ENCODE results near the gene VILL. TPM values are rescaled to one million over a fixed set of nuclear protein-coding genes. Genes with fewer than 3 reads are reported as not detected.

Gene VILL
- total RNA-seq, 3 donors from 2014 or later = 11.0 to 17.4 (median 15.4) TPM

GRCh38 chr3:38038447-38038911, 47.9 kb downstream of the VILL start:
- Histone ChIP-seq H3K4me3 (no peak overlapping the region), H3K4me1 (no peaks in the 10 kb centered on the region), H3K27ac (no peak overlapping the region), H3K9me3 (no peaks in the 10 kb centered on the region), H3K36me3 (no peaks in the 10 kb centered on the region), H3K27me3 (no peaks in the 10 kb centered on the region)
- TF ChIP-seq CTCF (IDR thresholded peaks at IDR 0.05) (no peak), POLR2A (IDR thresholded peaks at IDR 0.05) (no peak), POLR2AphosphoS5 (IDR thresholded peaks at IDR 0.05) (no peak)
- intact Hi-C loops (cut with DNase I; ENCODE audit: low total_unique reads) = no loop called here
- DNase-seq (ENCODE audit: low spot score in 2 of 2) = no peak

DNA sequence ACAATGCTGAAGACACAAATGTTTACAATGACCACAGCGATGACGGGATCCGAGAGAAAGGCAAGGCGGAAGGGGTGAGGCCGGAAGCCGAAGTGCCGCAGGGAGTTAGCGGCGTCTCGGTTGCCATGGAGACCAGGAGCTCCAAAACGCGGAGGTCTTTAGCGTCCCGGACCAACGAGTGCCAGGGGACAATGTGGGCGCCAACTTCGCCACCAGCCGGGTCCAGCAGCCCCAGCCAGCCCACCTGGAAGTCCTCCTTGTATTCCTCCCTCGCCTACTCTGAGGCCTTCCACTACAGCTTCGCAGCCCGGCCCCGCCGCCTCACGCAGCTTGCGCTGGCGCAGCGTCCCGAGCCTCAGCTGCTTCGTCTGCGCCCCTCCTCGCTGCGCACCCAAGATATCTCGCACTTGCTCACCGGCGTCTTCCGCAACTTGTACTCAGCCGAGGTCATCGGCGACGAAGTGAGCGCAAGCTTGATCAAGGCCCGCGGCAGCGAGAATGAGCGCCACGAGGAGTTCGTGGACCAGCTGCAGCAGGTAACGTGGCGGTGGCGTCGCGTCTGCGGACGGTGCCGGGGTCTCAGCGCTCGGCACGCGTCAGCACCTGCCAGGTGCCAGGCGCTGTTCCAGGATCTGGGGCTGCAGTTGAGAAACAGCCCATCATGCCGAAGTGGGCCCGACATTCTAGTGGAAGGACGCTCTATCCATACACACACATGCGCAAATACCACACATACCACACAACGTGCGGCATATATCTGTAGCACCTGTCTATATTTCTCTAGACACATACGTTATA, 48.7 kb downstream of the VILL start, which contains the start of gene DLEC1:
Gene DLEC1 (plus strand): TSS at position 108 of the 798 bp plus-strand sequence. CDS start 18 bp downstream, at position 126.
- no peak for TF ChIP-seq CTCF (IDR thresholded peaks at IDR 0.05)
- TF ChIP-seq POLR2AphosphoS5 (IDR thresholded peaks at IDR 0.05) = no peak
- TF ChIP-seq POLR2A (IDR thresholded peaks at IDR 0.05) = no peak
- DNase-seq (ENCODE audit: low spot score in 2 of 2) = peak in 1 of 2 donors; percentile 65

GRCh38 chr3:38039899-38040261, 49.3 kb downstream of the VILL start:
- Histone ChIP-seq H3K4me3 (peak overlapping the region; percentile 37 to 72 (median 48)), H3K36me3 (no peaks in the 10 kb centered on the region), H3K27me3 (no peaks in the 10 kb centered on the region), H3K9me3 (no peaks in the 10 kb centered on the region), H3K4me1 (no peaks in the 10 kb centered on the region), H3K27ac (no peak overlapping the region)
- TF ChIP-seq POLR2A (IDR thresholded peaks at IDR 0.05) (no peak), CTCF (IDR thresholded peaks at IDR 0.05) (peak in 2 of 3 donors; percentile 17 to 22)
- peak; percentile 55 to 62 for DNase-seq (ENCODE audit: low spot score in 2 of 2)
- intact Hi-C loops (cut with DNase I; ENCODE audit: low total_unique reads) = no loop called here

More for the DNA sequence above, 48.7 kb downstream of the VILL start, which contains the start of gene DLEC1:
- Histone ChIP-seq H3K4me3 (peak within 1 kb of the TSS; percentile 37 to 72 (median 48)), H3K27me3 (no peaks in the 10 kb centered on the region), H3K9me3 (no peaks in the 10 kb centered on the region), H3K36me3 (no peaks in the 10 kb centered on the region), H3K27ac (no peak within 1 kb of the TSS), H3K4me1 (no peaks in the 10 kb centered on the region)
- intact Hi-C loops (cut with DNase I; ENCODE audit: low total_unique reads) = no loop called here

- intact Hi-C loops (cut with DNase I; ENCODE audit: low total_unique reads) = no loop called here
Measured at GRCh38 chr3:38040401-38040800, 49.8 kb downstream of the VILL start.

More at GRCh38 chr3:38040401-38040800, 49.8 kb downstream of the VILL start:
- no peaks in the 10 kb centered on the region for H3K27me3 ChIP-seq
- H3K4me3 ChIP-seq = no peak overlapping the region
- no peaks in the 10 kb centered on the region for H3K4me1 ChIP-seq
- no peak overlapping the region for H3K27ac ChIP-seq
- DNase-seq (ENCODE audit: low spot score in 2 of 2) = no peak
- no peaks in the 10 kb centered on the region for H3K36me3 ChIP-seq
- TF ChIP-seq POLR2AphosphoS5 (IDR thresholded peaks at IDR 0.05) (no peak), CTCF (IDR thresholded peaks at IDR 0.05) (no peak), POLR2A (IDR thresholded peaks at IDR 0.05) (no peak)
- H3K9me3 ChIP-seq = no peaks in the 10 kb centered on the region
